CD4-positive, alpha-beta T cell treated with Interleukin-6 for 4 hours (primary cell): Measurements from ENCODE around the gene KCTD17.
"Not testable (repeated sequence)": the region's sequence is repeated elsewhere in the genome, so short reads cannot be mapped to it uniquely, and the experiment has no call there.

Source experiments
- DNase-seq: peaks from one replicate; pipeline ENCODE4 v3.0.0-alpha.2; 2020; ENCODE audit warnings: mixed read lengths

KCTD17 gene

GRCh38 chr22:37061611-37062375 is 10.3 kb downstream of the KCTD17 start:
- no peak for DNase-seq

- no peak for DNase-seq
Measured at GRCh38 chr22:37062376-37062675, 10.8 kb downstream of the KCTD17 start.

- DNase-seq = no peak
Measured at GRCh38 chr22:37062702-37063381, 11.3 kb downstream of the KCTD17 start.

- peak; percentile 37 for DNase-seq
Measured at GRCh38 chr22:37063431-37064420, 12.2 kb downstream of the KCTD17 start.

- no peak for DNase-seq
Measured at GRCh38 chr22:37064553-37064952, 13.0 kb downstream of the KCTD17 start.

GRCh38 chr22:37065180-37065579 is 13.6 kb downstream of the KCTD17 start:
- DNase-seq = no peak

GRCh38 chr22:37065961-37066360 is 14.4 kb downstream of the KCTD17 start:
- no peak for DNase-seq

- no peak for DNase-seq
Measured at GRCh38 chr22:37067428-37067827, 15.9 kb downstream of the KCTD17 start.

- no peak for DNase-seq
Measured at GRCh38 chr22:37068859-37069258, 17.3 kb downstream of the KCTD17 start.

- no peak for DNase-seq
Measured at GRCh38 chr22:37069319-37069718, 17.8 kb downstream of the KCTD17 start.

GRCh38 chr22:37069719-37070118 is 18.2 kb downstream of the KCTD17 start:
- no peak for DNase-seq

GRCh38 chr22:37070334-37070733 is 18.8 kb downstream of the KCTD17 start:
- no peak for DNase-seq

GRCh38 chr22:37070744-37071143 is 19.2 kb downstream of the KCTD17 start:
- DNase-seq = no peak

- DNase-seq = not testable (repeated sequence)
Measured at GRCh38 chr22:37071850-37072592, 20.5 kb downstream of the KCTD17 start.

- DNase-seq = no peak
Measured at GRCh38 chr22:37072673-37073072, 21.1 kb downstream of the KCTD17 start.

- no peak for DNase-seq
Measured at GRCh38 chr22:37074537-37074936, 23.0 kb downstream of the KCTD17 start.

- no peak for DNase-seq
Measured at GRCh38 chr22:37075046-37075445, 23.5 kb downstream of the KCTD17 start.

- no peak for DNase-seq
Measured at GRCh38 chr22:37075822-37076433, 24.4 kb downstream of the KCTD17 start.

- peak; percentile 90 for DNase-seq
Measured at GRCh38 chr22:37077802-37078448, 26.4 kb downstream of the KCTD17 start.

GRCh38 chr22:37079158-37079557 is 27.6 kb downstream of the KCTD17 start:
- DNase-seq = no peak

- DNase-seq = peak; percentile 85
Measured at GRCh38 chr22:37079668-37080171, 28.2 kb downstream of the KCTD17 start.
